ENCODE measurements around the gene ZPR1.

The ZPR1 gene

GRCh38 chr11:116742104-116742503 is 45.7 kb downstream of the ZPR1 start:
- DNase-seq = peak; percentile 19

DNA sequence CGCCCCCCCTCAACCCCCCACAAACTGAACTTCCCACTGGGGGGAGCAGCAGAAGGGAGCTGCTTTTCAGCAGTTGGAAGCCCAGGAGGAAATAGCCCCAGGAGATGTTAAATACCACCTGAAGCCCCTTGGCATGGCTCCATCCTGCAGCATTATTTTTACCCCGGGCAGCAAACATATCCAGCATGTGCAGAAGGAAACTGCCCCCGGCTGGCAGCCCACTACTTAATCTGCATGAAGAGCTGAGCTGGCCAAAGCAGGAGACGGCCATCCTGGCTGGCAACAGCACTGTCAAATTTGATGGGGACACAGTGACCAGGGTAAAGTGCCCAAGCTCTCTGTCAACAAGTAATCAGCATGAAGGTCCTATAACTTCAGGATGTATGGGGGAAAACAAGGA is 47.1 kb downstream of the ZPR1 start:
- no peak for DNase-seq

DNA sequence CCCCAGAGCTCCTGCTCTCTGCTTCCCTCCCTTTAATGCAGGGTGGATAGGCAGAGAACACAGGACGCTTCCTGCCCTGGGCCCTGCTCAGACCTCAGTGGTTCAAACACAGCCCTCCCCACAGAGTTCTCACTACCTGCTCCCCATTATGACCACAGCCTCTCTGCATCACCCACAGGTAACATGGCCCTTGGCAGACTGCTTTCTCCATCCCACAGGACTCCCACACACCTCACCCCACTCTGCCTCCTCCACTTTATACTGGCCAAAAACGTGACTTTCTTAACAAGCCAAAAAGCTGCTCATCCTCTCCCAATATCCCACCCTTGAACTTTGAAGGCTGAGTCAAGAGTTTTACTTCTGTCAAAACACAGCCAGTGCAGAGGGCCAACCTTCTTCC is 48.8 kb downstream of the ZPR1 start:
- DNase-seq = no peak

- DNase-seq = no peak
Measured at GRCh38 chr11:116736763-116737162, 51.1 kb downstream of the ZPR1 start.

- no peak for DNase-seq
Measured at GRCh38 chr11:116733969-116734508, 53.8 kb downstream of the ZPR1 start.

GRCh38 chr11:116733043-116733755 is 54.6 kb downstream of the ZPR1 start:
- no peak for DNase-seq

DNA sequence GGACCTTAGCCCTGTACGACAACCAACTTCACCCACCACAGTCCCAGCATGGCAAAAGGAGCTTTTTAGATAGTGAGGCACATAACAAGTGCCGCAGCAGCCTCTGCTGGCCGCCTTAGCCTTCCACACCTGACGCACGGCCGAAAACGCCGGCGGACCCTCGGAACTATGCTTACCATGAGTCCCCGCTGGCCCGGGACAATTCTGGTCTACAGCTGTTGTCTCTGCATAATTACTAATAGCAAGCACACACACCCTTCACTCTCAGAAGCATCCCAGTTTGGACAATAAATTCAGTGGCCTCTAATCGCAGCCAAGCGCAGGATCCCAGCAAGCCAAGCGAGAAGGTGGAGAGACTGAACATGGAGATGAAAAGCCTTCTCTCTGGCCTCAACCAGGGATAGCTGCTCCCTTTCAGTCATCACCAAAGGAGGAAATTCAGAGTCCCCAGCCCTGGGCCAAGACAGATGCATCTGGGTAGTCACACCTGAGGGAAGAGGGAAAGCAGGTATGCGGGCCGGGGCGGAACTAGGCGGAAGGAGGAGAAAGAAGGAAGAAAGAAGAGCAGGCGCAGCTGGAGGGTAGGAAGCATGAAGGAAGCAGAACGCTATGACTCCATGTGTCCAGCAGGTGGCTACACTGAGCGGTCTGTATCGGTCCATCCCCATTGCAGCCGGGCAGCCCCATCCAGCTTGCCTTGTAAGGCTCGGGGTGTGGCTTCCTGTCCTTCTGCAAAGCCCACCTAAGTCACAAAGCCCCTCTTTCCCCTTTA is 55.4 kb downstream of the ZPR1 start:
- peak; percentile 77 for DNase-seq

- no peak for DNase-seq
Measured at GRCh38 chr11:116731821-116732220, 56.0 kb downstream of the ZPR1 start.

DNA sequence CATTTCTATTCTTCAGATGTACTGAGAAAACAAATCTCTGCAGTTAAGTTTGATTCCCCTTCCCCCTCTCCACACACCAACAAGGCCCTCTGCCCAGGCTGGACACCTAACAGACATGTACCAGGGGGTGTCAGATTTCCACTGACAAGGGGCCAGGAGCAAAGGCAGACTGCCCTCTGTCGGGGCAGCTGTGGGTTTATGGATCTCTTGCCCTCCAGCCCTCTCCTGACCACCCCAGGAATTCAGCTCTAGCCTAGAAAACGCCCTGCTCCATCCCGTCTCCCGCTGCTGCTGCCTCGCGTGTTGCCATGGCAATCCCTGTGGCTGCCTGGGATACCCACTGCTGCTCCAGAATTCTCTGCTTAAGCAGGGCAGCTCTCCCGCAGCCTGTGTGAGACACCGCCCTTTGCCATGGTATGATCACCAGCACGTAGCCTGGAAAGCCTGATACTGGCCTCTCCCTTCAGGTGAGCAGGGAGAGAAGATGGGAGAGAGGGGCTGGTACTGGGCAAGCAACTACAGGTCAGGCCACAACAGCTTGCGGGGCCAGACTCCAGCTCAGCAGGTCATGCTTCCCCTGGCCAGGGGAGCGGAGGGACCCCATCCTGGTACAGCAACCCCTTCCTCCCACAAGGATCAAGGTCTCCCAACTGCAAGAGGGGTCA is 56.6 kb downstream of the ZPR1 start:
- DNase-seq = no peak

- no peak for DNase-seq
Measured at GRCh38 chr11:116730601-116731000, 57.2 kb downstream of the ZPR1 start.

GRCh38 chr11:116730241-116730561 is 57.6 kb downstream of the ZPR1 start:
- DNase-seq = no peak

DNA sequence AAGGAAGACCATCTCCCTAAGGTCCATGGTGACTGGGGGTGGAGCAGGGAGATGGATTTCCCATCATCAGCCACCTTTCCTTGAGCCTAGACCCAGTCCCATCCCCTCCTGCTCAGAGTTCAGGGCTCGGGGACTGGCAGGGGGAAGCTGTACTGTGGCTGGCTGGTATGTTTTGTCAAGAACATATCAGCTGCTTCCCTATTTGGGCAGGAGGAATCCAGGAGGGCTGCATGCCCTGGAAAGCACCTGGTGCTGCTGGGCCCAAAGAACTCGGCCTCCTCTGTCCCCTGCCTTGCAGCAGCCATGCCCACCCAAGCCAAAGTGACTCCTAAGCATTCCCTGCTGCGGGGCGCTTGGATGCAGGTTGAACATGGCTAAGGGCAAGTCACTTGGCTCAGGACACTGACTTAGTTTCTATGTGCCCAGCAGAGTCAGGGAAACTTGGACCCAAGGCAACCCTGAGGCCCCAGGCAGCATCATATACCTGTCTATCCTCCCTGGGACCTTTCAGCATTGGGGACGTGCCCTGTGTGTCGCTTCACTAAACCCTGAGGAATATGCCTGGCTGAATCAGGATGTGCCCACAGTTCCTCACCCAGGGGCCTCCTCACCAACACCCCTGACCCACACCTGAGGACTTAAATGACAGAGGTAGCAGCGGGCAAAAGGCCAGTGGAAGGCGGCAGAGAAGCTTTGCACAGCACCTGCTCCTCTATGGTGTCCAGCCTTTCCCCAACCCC is 58.2 kb downstream of the ZPR1 start:
- DNase-seq = no peak

DNA sequence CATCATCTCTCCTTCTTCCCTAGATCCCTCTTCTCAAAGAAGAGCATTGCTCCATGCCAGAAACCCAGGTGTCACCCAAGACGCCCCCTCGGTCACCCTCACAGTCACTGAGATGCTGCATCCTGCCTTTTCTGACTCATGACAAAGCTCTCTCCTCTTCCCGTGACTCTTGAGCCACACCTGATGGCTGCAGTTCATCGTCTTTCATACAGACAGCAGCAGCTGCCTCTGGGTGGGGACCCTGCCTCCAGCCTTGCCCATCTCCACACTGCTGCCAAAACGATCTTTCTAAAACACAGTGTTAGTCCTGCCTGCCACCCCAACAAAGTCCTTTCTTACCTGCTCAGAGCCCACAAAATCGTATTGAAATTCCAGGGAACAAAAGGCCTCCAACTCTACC is 59.8 kb downstream of the ZPR1 start:
- DNase-seq = no peak

DNA sequence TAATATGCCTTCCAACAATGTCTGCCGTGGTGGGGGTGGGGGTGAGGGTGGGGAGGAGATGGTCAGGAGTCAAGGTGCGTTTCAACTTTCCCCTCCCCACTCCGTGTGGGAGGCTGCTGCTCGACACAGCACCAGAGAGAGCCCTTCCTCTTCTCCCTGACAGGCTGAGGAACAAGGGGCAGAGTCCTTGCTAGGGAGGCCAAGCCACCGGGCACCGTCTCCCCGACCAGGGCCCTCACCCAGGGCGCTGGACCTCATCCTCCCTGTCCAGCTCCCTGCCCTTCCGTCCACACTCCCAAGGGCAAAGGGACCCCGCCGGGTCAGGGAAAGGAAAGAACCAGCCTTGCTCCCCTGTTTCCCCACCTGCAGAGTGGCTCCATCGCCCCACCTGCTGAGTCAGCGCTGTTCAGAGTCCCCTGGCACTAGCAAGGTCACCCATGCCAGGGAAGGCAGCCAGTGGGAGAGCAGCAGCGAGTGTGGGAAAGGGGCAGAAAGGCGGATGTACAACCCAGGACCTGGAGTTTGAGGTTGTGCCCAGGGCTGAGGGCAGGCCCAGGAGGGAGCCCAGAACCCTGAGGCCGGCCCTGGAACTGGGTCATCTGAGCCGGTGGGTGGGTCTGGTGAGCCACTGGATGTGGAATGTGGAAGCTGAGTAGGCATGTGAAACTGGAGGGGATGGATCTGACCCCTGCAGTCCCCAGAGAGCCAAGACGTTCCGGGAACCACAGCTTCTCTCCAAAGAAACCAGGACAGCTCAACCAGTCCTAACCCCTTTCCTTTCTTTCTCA is 62.2 kb downstream of the ZPR1 start:
- no peak for DNase-seq

DNA sequence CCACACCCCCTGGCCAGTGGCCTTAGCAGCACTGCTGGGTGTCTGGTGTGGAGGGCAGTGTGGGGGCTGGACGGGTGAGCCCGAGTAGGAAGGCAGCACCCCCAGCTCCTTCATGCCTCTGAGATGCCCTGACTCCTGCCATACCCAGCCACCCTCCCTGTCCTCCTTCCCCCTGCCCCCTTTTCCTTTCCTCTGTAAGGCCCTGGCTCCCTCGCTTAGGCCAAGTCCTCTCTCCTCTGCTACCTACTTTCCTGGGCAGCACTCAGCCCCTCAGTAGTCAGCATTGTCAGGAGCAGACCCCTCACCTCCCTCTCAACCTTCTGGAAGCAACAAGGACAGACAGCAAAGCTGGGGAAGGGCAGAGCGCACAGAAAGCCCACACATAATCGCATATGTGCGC is 63.0 kb downstream of the ZPR1 start:
- no peak for DNase-seq

Data from stimulated activated CD4-positive, alpha-beta T cell treated with anti-CD3 and anti-CD28 coated beads, Interleukin-15, amount 100 ng/mL, for 24 hours (primary cell).